Neural progenitor cell (in vitro differentiated cells): ENCODE results near the gene CKAP2L. TPM values are rescaled to one million over a fixed set of nuclear protein-coding genes. Genes with fewer than 3 reads are reported as not detected.

Source experiments
- DNase-seq: peaks from one replicate; pipeline ENCODE4 v3.0.0-alpha.2; 2016; ENCODE audit warnings: low spot score
- H2AFZ ChIP-seq: fragments of 200-600 bp; sonication (generic); replicated peaks from 2 replicates; pipeline ENCODE4 v1.6.1; 2016; ENCODE audit warnings: antibody characterized with exemption
- H3F3A ChIP-seq: fragments of 200-600 bp; sonication (generic); 2 replicates; pipeline ENCODE4 v1.6.1; 2016; ENCODE audit warnings: antibody characterized with exemption, low read depth
- H3K27ac ChIP-seq: fragments of 200-600 bp; sonication (generic); 2 replicates; pipeline ENCODE4 v1.5.1; 2016; ENCODE audit warnings: mild to moderate bottlenecking
- H3K27me3 ChIP-seq: fragments of 200-600 bp; sonication (generic); 2 replicates; pipeline ENCODE4 v1.6.1; 2016; ENCODE audit warnings: mild to moderate bottlenecking, moderate library complexity
- H3K36me3 ChIP-seq: fragments of 200-600 bp; sonication (generic); 2 replicates; pipeline ENCODE4 v1.5.1; 2016
- H3K4me1 ChIP-seq: fragments of 200-600 bp; sonication (generic); 2 replicates; pipeline ENCODE4 v1.6.1; 2016; ENCODE audit warnings: mixed run types
- H3K4me2 ChIP-seq: fragments of 200-600 bp; sonication (generic); 2 replicates; pipeline ENCODE4 v1.6.1; 2016
- H3K4me3 ChIP-seq: fragments of 200-600 bp; sonication (generic); 2 replicates; pipeline ENCODE4 v1.5.1; 2016
- H3K79me2 ChIP-seq: fragments of 200-600 bp; sonication (generic); 2 replicates; pipeline ENCODE4 v1.6.1; 2016; ENCODE audit warnings: low read depth
- H3K9ac ChIP-seq: fragments of 200-600 bp; sonication (generic); 2 replicates; pipeline ENCODE4 v1.6.1; 2016
- H3K9me3 ChIP-seq: fragments of 200-600 bp; sonication (generic); 2 replicates; pipeline ENCODE4 v1.5.1; 2016; ENCODE audit warnings: low read depth
- H4K20me1 ChIP-seq: fragments of 200-600 bp; sonication (generic); 2 replicates; pipeline ENCODE4 v1.6.1; 2016; ENCODE audit warnings: low read depth
- H3K27ac Mint-ChIP-seq: 3 replicates; pipeline ENCODE4 v1.8.0; 2021; ENCODE audit warnings: mixed read lengths
- H3K27me3 Mint-ChIP-seq: 2 replicates; pipeline ENCODE4 v1.8.0; 2022; ENCODE audit warnings: low read depth, mild to moderate bottlenecking, inconsistent platforms, moderate library complexity, mixed read lengths; ENCODE audit not compliant: insufficient read depth
- H3K36me3 Mint-ChIP-seq: 3 replicates; pipeline ENCODE4 v1.8.0; 2021; ENCODE audit warnings: mixed read lengths
- H3K4me1 Mint-ChIP-seq: 3 replicates; pipeline ENCODE4 v1.8.0; 2021; ENCODE audit warnings: mixed read lengths
- H3K4me3 Mint-ChIP-seq: 3 replicates; pipeline ENCODE4 v1.8.0; 2021; ENCODE audit warnings: mild to moderate bottlenecking, moderate library complexity, mixed read lengths
- H3K9me3 Mint-ChIP-seq: 3 replicates; pipeline ENCODE4 v1.8.0; 2020; ENCODE audit warnings: mixed read lengths
- EZH2 ChIP-seq: fragments of 200-600 bp; sonication (generic); IDR thresholded peaks from 2 replicates; pipeline ENCODE4 v1.6.1; 2017; ENCODE audit warnings: antibody characterized with exemption, mild to moderate bottlenecking, moderate library complexity
- EZH2phosphoT487 ChIP-seq: fragments of 200-600 bp; sonication (generic); IDR thresholded peaks from 2 replicates; pipeline ENCODE4 v1.6.1; 2017; ENCODE audit warnings: antibody characterized with exemption
- total RNA-seq: library from RNA; depleted of rRNA; stranded (reverse); fragments of >200 nt; gene quantifications from 2 replicates; pipeline ENCODE4 v1.2.3, GENCODE V29; 2015; ENCODE audit warnings: low replicate concordance
- TF ChIP-seq, protein P1 (sequence below): fragments of 200-600 bp; sonication (generic); IDR thresholded peaks from 2 replicates; pipeline ENCODE4 v1.5.1; 2017; ENCODE audit warnings: antibody characterized with exemption, mild to moderate bottlenecking

The CKAP2L gene
- total RNA-seq, 1 donor from 2014 or later = 53.7 TPM

DNA sequence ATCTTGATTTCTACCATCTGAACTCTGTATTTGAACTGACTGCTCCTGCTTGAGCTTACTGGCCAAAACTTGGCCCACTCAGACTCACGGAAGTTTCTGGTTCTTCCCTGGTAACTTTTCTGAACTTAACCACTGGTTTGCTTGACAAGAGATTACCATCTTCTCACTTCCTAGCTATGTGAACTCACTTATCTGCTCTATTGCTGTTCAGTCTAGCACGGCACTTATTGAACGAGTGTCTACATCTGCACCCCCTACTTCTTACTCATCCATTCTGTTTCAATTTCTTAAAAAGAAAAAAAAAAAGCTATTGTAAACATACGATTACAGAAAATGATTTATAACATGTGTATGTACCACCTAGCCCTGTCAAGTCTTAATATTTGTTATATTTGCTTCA lies 9.0 kb downstream of the CKAP2L start:
- H3K4me3 Mint-ChIP-seq = no peak overlapping the region
- no peak overlapping the region for H3K27ac Mint-ChIP-seq
- no peak for DNase-seq
- peaks cover 39% of the 10 kb centered on the region for H3K36me3 ChIP-seq
- H3F3A ChIP-seq = peaks cover 5% of the 10 kb centered on the region
- TF ChIP-seq, protein P1, sequence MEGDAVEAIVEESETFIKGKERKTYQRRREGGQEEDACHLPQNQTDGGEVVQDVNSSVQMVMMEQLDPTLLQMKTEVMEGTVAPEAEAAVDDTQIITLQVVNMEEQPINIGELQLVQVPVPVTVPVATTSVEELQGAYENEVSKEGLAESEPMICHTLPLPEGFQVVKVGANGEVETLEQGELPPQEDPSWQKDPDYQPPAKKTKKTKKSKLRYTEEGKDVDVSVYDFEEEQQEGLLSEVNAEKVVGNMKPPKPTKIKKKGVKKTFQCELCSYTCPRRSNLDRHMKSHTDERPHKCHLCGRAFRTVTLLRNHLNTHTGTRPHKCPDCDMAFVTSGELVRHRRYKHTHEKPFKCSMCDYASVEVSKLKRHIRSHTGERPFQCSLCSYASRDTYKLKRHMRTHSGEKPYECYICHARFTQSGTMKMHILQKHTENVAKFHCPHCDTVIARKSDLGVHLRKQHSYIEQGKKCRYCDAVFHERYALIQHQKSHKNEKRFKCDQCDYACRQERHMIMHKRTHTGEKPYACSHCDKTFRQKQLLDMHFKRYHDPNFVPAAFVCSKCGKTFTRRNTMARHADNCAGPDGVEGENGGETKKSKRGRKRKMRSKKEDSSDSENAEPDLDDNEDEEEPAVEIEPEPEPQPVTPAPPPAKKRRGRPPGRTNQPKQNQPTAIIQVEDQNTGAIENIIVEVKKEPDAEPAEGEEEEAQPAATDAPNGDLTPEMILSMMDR = no peak
- TF ChIP-seq EZH2phosphoT487 (no peak), EZH2 (no peak)
- no peaks in the 10 kb centered on the region for H3K9me3 ChIP-seq
- H2AFZ ChIP-seq = no peak overlapping the region
- H4K20me1 ChIP-seq = peaks cover under 1% of the 10 kb centered on the region
- no peaks in the 10 kb centered on the region for H3K9me3 Mint-ChIP-seq
- H3K4me2 ChIP-seq = no peak overlapping the region
- peaks cover 36% of the 10 kb centered on the region for H3K36me3 Mint-ChIP-seq
- H3K4me3 ChIP-seq = no peak overlapping the region
- peaks cover under 1% of the 10 kb centered on the region for H3K4me1 Mint-ChIP-seq
- H3K4me1 ChIP-seq = no peaks in the 10 kb centered on the region
- H3K79me2 ChIP-seq = peaks cover 17% of the 10 kb centered on the region
- H3K9ac ChIP-seq = no peak overlapping the region
- H3K27ac ChIP-seq = no peak overlapping the region
- H3K27me3 ChIP-seq = no peaks in the 10 kb centered on the region
- no peaks in the 10 kb centered on the region for H3K27me3 Mint-ChIP-seq

GRCh38 chr2:112754564-112754963 lies 9.8 kb downstream of the CKAP2L start:
- Histone ChIP-seq H3K9ac (no peak overlapping the region), H3K9me3 (no peaks in the 10 kb centered on the region), H3K36me3 (peaks cover 30% of the 10 kb centered on the region), H3K27me3 (no peaks in the 10 kb centered on the region), H3K4me3 (no peak overlapping the region), H3K4me2 (no peak overlapping the region), H3K27ac (no peak overlapping the region), H3K79me2 (peaks cover 17% of the 10 kb centered on the region), H4K20me1 (peaks cover 4% of the 10 kb centered on the region), H2AFZ (no peak overlapping the region), H3K4me1 (no peaks in the 10 kb centered on the region), H3F3A (peaks cover 9% of the 10 kb centered on the region)
- Mint-ChIP-seq H3K27ac (no peak overlapping the region), H3K4me3 (no peak overlapping the region), H3K27me3 (no peaks in the 10 kb centered on the region), H3K9me3 (no peaks in the 10 kb centered on the region), H3K36me3 (peaks cover 38% of the 10 kb centered on the region), H3K4me1 (peaks cover 9% of the 10 kb centered on the region)
- TF ChIP-seq, protein P1 = no peak
- TF ChIP-seq EZH2phosphoT487 = no peak
- TF ChIP-seq EZH2 = no peak
- no peak for DNase-seq

DNA sequence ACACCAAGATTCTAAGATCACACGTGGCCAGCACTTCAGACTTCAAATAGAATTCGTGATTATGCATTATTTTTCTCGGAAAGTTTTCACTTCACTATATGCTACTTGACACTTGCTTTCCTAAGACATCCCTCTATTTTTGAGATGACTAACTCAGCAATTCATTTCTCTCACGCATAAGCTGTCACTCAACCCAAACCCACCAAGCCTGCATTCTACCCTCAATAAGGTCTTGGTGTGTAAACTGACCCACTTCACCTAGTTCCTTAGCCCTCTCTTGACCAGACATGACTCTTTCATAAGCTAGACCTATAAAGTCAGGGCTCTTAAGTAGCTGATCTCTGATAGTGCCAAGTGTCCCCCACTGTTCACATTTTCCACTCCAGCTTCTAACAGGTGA lies 11.7 kb downstream of the CKAP2L start:
- TF ChIP-seq EZH2phosphoT487 = no peak
- no peak for TF ChIP-seq EZH2
- TF ChIP-seq, protein P1 = no peak
- peaks cover 9% of the 10 kb centered on the region for H3F3A ChIP-seq
- Mint-ChIP-seq H3K27me3 (no peaks in the 10 kb centered on the region), H3K36me3 (peaks cover 34% of the 10 kb centered on the region), H3K4me3 (no peak overlapping the region), H3K9me3 (no peaks in the 10 kb centered on the region), H3K4me1 (peaks cover 9% of the 10 kb centered on the region), H3K27ac (no peak overlapping the region)
- no peak overlapping the region for H2AFZ ChIP-seq
- no peak overlapping the region for H3K9ac ChIP-seq
- peaks cover 18% of the 10 kb centered on the region for H3K36me3 ChIP-seq
- H3K27ac ChIP-seq = no peak overlapping the region
- peaks cover 9% of the 10 kb centered on the region for H4K20me1 ChIP-seq
- no peaks in the 10 kb centered on the region for H3K27me3 ChIP-seq
- H3K4me3 ChIP-seq = no peak overlapping the region
- no peak overlapping the region for H3K4me2 ChIP-seq
- no peaks in the 10 kb centered on the region for H3K4me1 ChIP-seq
- H3K79me2 ChIP-seq = peaks cover 24% of the 10 kb centered on the region
- DNase-seq = no peak
- H3K9me3 ChIP-seq = no peaks in the 10 kb centered on the region
